ENCODE measurements around the gene ADGRV1.

Gene ADGRV1

DNA sequence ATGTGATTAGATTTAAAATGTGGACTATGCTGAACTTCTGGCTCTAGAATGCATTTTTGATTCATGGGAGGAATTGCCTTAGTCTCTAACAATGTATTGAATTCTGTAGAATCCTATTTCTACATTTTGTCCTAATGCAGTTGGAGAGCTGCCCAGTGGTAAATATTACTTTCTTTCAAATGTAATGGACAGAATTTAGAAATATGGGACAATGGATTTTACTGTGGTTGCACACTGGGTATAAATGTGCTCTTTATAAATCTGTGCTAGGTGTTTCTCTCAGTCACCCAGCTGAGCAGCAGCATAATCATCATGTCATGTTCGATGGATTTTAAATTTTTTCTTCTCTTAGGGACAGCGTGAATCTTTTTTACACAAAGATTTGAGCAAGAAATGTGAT lies 141.7 kb downstream of the ADGRV1 start:
- Histone ChIP-seq H3F3A (ENCODE audit: insufficient read depth) (no peaks in the 10 kb centered on the region), H3K27me3 (ENCODE audit: low read length) (no peaks in the 10 kb centered on the region), H2AFZ (ENCODE audit: low read depth, low read length, severe bottlenecking) (no peak overlapping the region), H3K79me2 (ENCODE audit: insufficient read depth, low read length) (no peaks in the 10 kb centered on the region), H3K4me2 (ENCODE audit: low read depth, low read length, poor library complexity, severe bottlenecking) (no peak overlapping the region), H3K9ac (ENCODE audit: low read length) (no peak overlapping the region), H3K27ac (ENCODE audit: low read depth, low read length) (no peak overlapping the region), H3K4me3 (ENCODE audit: insufficient read depth, low read length, poor library complexity, severe bottlenecking) (no peak overlapping the region), H3K9me2 (replicated peaks; ENCODE audit: insufficient read depth, low read length) (no peaks in the 10 kb centered on the region), H4K20me1 (ENCODE audit: low read depth, low read length) (no peaks in the 10 kb centered on the region), H3K36me3 (ENCODE audit: low read length) (no peaks in the 10 kb centered on the region), H3K9me3 (ENCODE audit: insufficient read depth, low read length) (no peaks in the 10 kb centered on the region)
- no peak for TF ChIP-seq CTCF (IDR thresholded peaks at IDR 0.05; ENCODE audit: insufficient read depth, low read length, poor library complexity, severe bottlenecking)
- no peak for TF ChIP-seq EZH2phosphoT487 (conservative IDR thresholded peaks at IDR 0.05; ENCODE audit: low read length)

- Histone ChIP-seq H3K9me2 (replicated peaks; ENCODE audit: insufficient read depth, low read length) (no peaks in the 10 kb centered on the region), H4K20me1 (ENCODE audit: low read depth, low read length) (no peaks in the 10 kb centered on the region)
- no peak for TF ChIP-seq CTCF (IDR thresholded peaks at IDR 0.05; ENCODE audit: insufficient read depth, low read length, poor library complexity, severe bottlenecking)
- TF ChIP-seq EZH2phosphoT487 (conservative IDR thresholded peaks at IDR 0.05; ENCODE audit: low read length) = no peak
Observed at GRCh38 chr5:90703932-90704331, 145.3 kb downstream of the ADGRV1 start.

DNA sequence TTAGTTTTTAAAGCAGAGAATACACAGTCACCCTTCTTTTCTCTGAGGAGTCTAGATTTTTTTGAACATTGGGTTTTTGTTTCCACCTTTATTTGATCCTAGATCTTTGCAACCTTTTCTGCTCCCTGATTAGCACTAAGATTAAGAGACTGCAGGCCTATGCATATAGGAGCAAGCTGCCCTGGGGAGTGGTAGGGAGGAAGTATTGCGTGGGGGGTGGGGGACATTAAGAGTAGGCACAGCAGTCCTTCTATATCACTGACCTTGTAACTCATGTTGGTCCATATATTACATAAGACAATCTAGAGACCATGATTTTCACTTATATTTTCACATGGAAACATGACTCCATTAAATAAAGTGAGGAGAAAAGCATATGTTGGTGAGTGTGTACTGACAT lies 149.1 kb downstream of the ADGRV1 start:
- Histone ChIP-seq H3F3A (ENCODE audit: insufficient read depth) (no peaks in the 10 kb centered on the region), H3K9me3 (ENCODE audit: insufficient read depth, low read length) (no peaks in the 10 kb centered on the region), H2AFZ (ENCODE audit: low read depth, low read length, severe bottlenecking) (no peak overlapping the region), H3K4me3 (ENCODE audit: insufficient read depth, low read length, poor library complexity, severe bottlenecking) (no peak overlapping the region), H4K20me1 (ENCODE audit: low read depth, low read length) (no peaks in the 10 kb centered on the region), H3K27me3 (ENCODE audit: low read length) (no peaks in the 10 kb centered on the region), H3K9me2 (replicated peaks; ENCODE audit: insufficient read depth, low read length) (no peaks in the 10 kb centered on the region), H3K79me2 (ENCODE audit: insufficient read depth, low read length) (no peaks in the 10 kb centered on the region), H3K9ac (ENCODE audit: low read length) (no peak overlapping the region), H3K27ac (ENCODE audit: low read depth, low read length) (no peak overlapping the region), H3K4me2 (ENCODE audit: low read depth, low read length, poor library complexity, severe bottlenecking) (no peak overlapping the region), H3K36me3 (ENCODE audit: low read length) (no peaks in the 10 kb centered on the region)
- no peak for TF ChIP-seq EZH2phosphoT487 (conservative IDR thresholded peaks at IDR 0.05; ENCODE audit: low read length)
- TF ChIP-seq CTCF (IDR thresholded peaks at IDR 0.05; ENCODE audit: insufficient read depth, low read length, poor library complexity, severe bottlenecking) = no peak

More at GRCh38 chr5:90703932-90704331, 145.3 kb downstream of the ADGRV1 start:
- Histone ChIP-seq H3K9me3 (ENCODE audit: insufficient read depth, low read length) (no peaks in the 10 kb centered on the region), H3K27ac (ENCODE audit: low read depth, low read length) (no peak overlapping the region), H3K27me3 (ENCODE audit: low read length) (no peaks in the 10 kb centered on the region), H3K79me2 (ENCODE audit: insufficient read depth, low read length) (no peaks in the 10 kb centered on the region), H3F3A (ENCODE audit: insufficient read depth) (no peaks in the 10 kb centered on the region), H3K9ac (ENCODE audit: low read length) (no peak overlapping the region), H2AFZ (ENCODE audit: low read depth, low read length, severe bottlenecking) (no peak overlapping the region), H3K36me3 (ENCODE audit: low read length) (no peaks in the 10 kb centered on the region), H3K4me2 (ENCODE audit: low read depth, low read length, poor library complexity, severe bottlenecking) (no peak overlapping the region), H3K4me3 (ENCODE audit: insufficient read depth, low read length, poor library complexity, severe bottlenecking) (no peak overlapping the region)

Data from SU-DHL-6 (cell line).